ENCODE results near the gene PAQR8. TPM values are rescaled to one million over a fixed set of nuclear protein-coding genes. Genes with fewer than 3 reads are reported as not detected.

The PAQR8 gene
- total RNA-seq, 2 donors from 2014 or later: 65.8 to 87.8 TPM

DNA sequence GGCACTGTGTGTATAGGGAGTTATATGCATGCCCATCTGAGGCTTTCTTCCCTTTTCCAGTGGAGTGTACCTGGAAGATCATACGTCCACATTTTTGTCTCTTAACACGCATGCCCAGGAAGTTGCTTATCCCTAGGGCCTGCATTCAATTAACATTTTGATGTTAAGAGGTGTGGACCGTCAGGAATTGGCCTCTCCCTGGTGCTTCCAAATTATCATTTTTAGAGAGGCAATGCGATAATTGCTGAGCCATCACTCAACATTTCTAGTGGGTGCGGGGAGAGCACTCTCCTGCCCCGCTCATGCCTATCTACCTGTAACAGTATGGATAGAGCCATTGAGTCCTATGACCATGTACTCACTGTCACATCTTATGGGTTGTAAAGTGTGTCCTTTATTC is 37.8 kb upstream of the PAQR8 start:
- no peak for DNase-seq
- Histone ChIP-seq H3K4me1 (peaks cover 12% of the 10 kb centered on the region), H3K27ac (peak overlapping the region; percentile 0), H3K9me3 (no peaks in the 10 kb centered on the region), H3K9ac (ENCODE audit: low read depth in 2 of 2, low read length in 2 of 2) (no peak overlapping the region), H3K27me3 (no peaks in the 10 kb centered on the region), H3K4me3 (no peak overlapping the region), H3K36me3 (no peaks in the 10 kb centered on the region)
- intact Hi-C loops (cut with DNase I): no loop called here
- TF ChIP-seq, protein P1, sequence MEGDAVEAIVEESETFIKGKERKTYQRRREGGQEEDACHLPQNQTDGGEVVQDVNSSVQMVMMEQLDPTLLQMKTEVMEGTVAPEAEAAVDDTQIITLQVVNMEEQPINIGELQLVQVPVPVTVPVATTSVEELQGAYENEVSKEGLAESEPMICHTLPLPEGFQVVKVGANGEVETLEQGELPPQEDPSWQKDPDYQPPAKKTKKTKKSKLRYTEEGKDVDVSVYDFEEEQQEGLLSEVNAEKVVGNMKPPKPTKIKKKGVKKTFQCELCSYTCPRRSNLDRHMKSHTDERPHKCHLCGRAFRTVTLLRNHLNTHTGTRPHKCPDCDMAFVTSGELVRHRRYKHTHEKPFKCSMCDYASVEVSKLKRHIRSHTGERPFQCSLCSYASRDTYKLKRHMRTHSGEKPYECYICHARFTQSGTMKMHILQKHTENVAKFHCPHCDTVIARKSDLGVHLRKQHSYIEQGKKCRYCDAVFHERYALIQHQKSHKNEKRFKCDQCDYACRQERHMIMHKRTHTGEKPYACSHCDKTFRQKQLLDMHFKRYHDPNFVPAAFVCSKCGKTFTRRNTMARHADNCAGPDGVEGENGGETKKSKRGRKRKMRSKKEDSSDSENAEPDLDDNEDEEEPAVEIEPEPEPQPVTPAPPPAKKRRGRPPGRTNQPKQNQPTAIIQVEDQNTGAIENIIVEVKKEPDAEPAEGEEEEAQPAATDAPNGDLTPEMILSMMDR (IDR thresholded peaks at IDR 0.05): no peak

DNA sequence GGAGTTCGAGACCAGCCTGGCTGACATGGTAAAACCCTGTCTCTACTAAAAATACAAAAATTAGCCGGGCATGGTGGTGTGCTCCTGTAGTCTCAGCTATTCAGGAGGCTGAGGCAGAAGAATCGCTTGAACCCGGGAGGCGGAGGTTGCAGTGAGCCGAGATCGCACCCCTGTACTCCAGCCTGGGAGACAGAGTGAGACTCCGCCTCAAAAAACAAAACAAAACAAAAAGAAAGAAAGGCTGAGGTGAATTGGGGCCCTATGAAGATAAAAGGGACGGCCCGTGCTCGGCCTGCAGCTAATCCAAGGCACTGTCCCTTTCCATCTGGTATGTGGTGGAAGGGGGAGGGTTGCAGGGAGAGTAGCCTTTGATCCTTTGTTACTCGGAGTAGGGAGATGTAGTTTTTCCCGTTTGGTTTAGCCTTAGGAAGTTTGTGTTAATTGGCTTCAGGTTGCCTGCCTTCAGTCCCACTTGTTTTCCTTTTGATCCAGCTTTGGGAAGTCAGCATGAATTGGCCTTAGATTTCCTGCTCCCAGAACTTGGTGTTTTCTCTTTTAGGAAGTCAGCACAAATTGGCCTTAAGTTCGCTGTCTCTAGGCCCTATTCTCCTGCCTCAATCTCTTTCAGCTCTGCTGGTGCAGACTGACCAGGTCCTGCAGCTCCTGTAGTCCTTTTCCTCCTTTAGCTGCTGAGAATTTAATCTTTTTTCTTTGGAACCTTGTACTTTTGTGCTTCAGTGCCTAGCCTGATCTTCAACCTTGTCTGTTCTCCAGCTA is 36.1 kb upstream of the PAQR8 start:
- Histone ChIP-seq H3K27ac (peak overlapping the region; percentile 85), H3K27me3 (no peaks in the 10 kb centered on the region), H3K9ac (ENCODE audit: low read depth in 2 of 2, low read length in 2 of 2) (peak overlapping the region in 1 of 2 donors; percentile 58), H3K4me3 (no peak overlapping the region), H3K4me1 (peaks cover 12% of the 10 kb centered on the region), H3K9me3 (no peaks in the 10 kb centered on the region), H3K36me3 (no peaks in the 10 kb centered on the region)
- TF ChIP-seq, protein P1 (IDR thresholded peaks at IDR 0.05): no peak
- intact Hi-C loops (cut with DNase I): loop anchor here (2.0 kb wide), 1 partner anchor 21 kb away; no protein-coding TSS in a partner anchor
- DNase-seq: peak; percentile 66

GRCh38 chr6:52326540-52327364 is 35.2 kb upstream of the PAQR8 start:
- H3K4me1 ChIP-seq: peaks cover 12% of the 10 kb centered on the region
- peak overlapping the region; percentile 85 for H3K27ac ChIP-seq
- no peak overlapping the region for H3K4me3 ChIP-seq
- H3K9me3 ChIP-seq: no peaks in the 10 kb centered on the region
- intact Hi-C loops (cut with DNase I): loop anchor here (2.0 kb wide), 1 partner anchor 22 kb away; no protein-coding TSS in a partner anchor
- H3K9ac ChIP-seq (ENCODE audit: low read depth in 2 of 2, low read length in 2 of 2): peak overlapping the region in 1 of 2 donors; percentile 58
- DNase-seq: no peak
- TF ChIP-seq, protein P1 (IDR thresholded peaks at IDR 0.05): no peak
- no peaks in the 10 kb centered on the region for H3K36me3 ChIP-seq
- H3K27me3 ChIP-seq: no peaks in the 10 kb centered on the region

GRCh38 chr6:52328303-52328662 is 33.7 kb upstream of the PAQR8 start:
- Histone ChIP-seq H3K9ac (ENCODE audit: low read depth in 2 of 2, low read length in 2 of 2) (peak overlapping the region in 1 of 2 donors; percentile 32), H3K9me3 (no peaks in the 10 kb centered on the region), H3K4me1 (peaks cover 12% of the 10 kb centered on the region), H3K27me3 (no peaks in the 10 kb centered on the region), H3K36me3 (no peaks in the 10 kb centered on the region), H3K27ac (peak overlapping the region; percentile 85), H3K4me3 (no peak overlapping the region)
- TF ChIP-seq, protein P1 (IDR thresholded peaks at IDR 0.05): no peak
- DNase-seq: peak; percentile 77
- intact Hi-C loops (cut with DNase I): no loop called here

- intact Hi-C loops (cut with DNase I): no loop called here
- no peak for DNase-seq
- TF ChIP-seq, protein P1 (IDR thresholded peaks at IDR 0.05): no peak
- Histone ChIP-seq H3K27ac (peak overlapping the region; percentile 85), H3K4me3 (no peak overlapping the region), H3K4me1 (peaks cover 12% of the 10 kb centered on the region), H3K27me3 (no peaks in the 10 kb centered on the region), H3K9me3 (no peaks in the 10 kb centered on the region), H3K9ac (ENCODE audit: low read depth in 2 of 2, low read length in 2 of 2) (peak overlapping the region in 1 of 2 donors; percentile 63), H3K36me3 (no peaks in the 10 kb centered on the region)
These were observed 33.2 kb upstream of the PAQR8 start for GRCh38 chr6:52328729-52329128.
